Measurements from ENCODE around the gene PMP22. TPM values are rescaled to one million over a fixed set of nuclear protein-coding genes. Genes with fewer than 3 reads are reported as not detected.

Gene PMP22

Small RNAs within 50 kb of the gene (small RNA-seq; reads per million reads assigned to genes)
- gene MIR4731 (ENCODE audit: low read depth) = not detected
- gene RNU6-799P (ENCODE audit: low read depth) = not detected

Data from mesenchymal stem cell (in vitro differentiated cells and primary cell).